Fibroblast of lung (primary cell): Measurements from ENCODE around the gene NFATC3.

Experiments used
- EZH2 ChIP-seq: IDR thresholded peaks from 2 replicates; pipeline ENCODE4 v1.5.1; 2012; ENCODE audit warnings: low read length, control low read depth, mild to moderate bottlenecking; ENCODE audit errors: missing control alignments
- TF ChIP-seq, protein P1 (sequence below), 2 donors: IDR thresholded peaks in 1 of 2; conservative IDR thresholded peaks in 1 of 2; 1 replicate in 1 of 2; 2 replicates in 1 of 2; pipeline ENCODE4 v1.5.1; 2011 to 2012; ENCODE audit warnings: low read length in 2 of 2, control low read depth in 1 of 2, inconsistent platforms in 1 of 2, low read depth in 1 of 2, mild to moderate bottlenecking in 1 of 2

DNA sequence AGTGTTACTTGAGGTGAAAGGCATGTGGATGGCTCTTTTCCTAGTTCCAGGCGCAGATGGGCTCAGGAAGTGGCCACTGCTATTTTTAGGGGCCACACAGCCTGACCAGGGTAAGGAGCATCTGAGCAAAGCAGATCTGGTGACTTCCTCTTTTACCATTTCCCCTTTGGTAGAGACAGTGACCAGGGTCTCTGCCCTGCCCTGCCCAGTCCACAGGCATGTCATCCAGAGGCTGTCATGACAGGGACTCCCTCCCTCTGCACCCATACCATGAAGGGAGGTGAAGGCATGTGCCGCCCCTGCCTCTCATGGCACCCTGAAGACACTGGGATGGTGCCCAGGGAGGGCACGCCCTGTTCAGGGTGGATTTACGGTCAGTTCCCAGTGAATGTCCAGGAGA lies 162.2 kb downstream of the NFATC3 start:
- TF ChIP-seq, protein P1, sequence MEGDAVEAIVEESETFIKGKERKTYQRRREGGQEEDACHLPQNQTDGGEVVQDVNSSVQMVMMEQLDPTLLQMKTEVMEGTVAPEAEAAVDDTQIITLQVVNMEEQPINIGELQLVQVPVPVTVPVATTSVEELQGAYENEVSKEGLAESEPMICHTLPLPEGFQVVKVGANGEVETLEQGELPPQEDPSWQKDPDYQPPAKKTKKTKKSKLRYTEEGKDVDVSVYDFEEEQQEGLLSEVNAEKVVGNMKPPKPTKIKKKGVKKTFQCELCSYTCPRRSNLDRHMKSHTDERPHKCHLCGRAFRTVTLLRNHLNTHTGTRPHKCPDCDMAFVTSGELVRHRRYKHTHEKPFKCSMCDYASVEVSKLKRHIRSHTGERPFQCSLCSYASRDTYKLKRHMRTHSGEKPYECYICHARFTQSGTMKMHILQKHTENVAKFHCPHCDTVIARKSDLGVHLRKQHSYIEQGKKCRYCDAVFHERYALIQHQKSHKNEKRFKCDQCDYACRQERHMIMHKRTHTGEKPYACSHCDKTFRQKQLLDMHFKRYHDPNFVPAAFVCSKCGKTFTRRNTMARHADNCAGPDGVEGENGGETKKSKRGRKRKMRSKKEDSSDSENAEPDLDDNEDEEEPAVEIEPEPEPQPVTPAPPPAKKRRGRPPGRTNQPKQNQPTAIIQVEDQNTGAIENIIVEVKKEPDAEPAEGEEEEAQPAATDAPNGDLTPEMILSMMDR (conservative IDR thresholded peaks at IDR 0.05 in 1 of 2, IDR thresholded peaks at IDR 0.05 in 1 of 2; ENCODE audit: low read depth in 1 of 2, low read length in 2 of 2), result no peak
- TF ChIP-seq EZH2, result no peak
